Measurements from ENCODE around the gene TNRC18. TPM values are rescaled to one million over a fixed set of nuclear protein-coding genes. Genes with fewer than 3 reads are reported as not detected.

TNRC18 gene
- polyA plus RNA-seq, 3 donors, result 0.64 to 49.9 (median 0.70) TPM

DNA sequence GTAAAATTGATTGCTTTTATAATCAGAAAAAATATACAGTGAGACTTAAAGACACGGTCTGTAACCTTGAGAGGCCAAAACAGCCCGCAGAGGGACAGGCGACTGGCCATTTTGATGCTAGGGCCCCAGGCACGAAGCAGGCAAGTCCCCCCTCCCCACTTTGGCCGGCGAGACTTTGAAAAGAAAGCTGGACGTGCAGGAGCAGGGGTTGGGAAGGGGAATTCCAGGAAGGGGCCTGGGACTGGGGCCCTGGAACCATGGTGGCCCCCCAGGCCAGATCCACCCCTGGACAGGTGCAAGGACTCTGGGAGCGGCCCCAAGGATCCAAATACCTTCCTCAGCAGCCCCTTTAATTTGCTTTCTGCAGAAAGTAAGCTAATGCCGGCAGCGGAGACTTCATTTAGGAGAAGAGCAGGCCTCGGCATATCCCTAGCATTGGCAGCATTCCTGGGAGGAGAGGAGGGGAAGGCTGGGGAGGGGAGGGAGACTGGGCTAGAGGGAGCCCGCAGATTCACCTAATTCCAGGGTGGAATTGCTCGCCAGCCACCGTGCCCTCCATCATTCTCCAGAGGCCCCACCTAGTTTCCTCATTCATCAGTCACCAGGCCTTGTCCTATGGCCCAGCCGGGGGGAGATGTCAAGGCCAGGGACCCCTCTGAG lies 24.9 kb upstream of the TNRC18 start:
- Histone ChIP-seq H4K20me1 (ENCODE audit: insufficient read depth, low read length) (peaks cover 4% of the 10 kb centered on the region), H3K9me3 (replicated peaks in 1 of 2; ENCODE audit: control insufficient read depth in 1 of 2, insufficient read depth in 1 of 2, low read length in 2 of 2) (no peaks in the 10 kb centered on the region), H3K36me3 (replicated peaks in 1 of 2; ENCODE audit: control insufficient read depth in 1 of 2, insufficient read depth in 2 of 2, low read length in 2 of 2) (no peaks in the 10 kb centered on the region), H3K27ac (ENCODE audit: low read depth in 1 of 2, low read length in 2 of 2) (no peak overlapping the region), H3K4me2 (replicated peaks; ENCODE audit: extremely low read depth, low read length, poor library complexity, severe bottlenecking) (no peak overlapping the region), H2AFZ (ENCODE audit: insufficient read depth, low read depth, low read length, poor library complexity, severe bottlenecking) (no peak overlapping the region), H3K9ac (ENCODE audit: insufficient read depth, low read length, poor library complexity, severe bottlenecking) (no peak overlapping the region), H3K27me3 (ENCODE audit: control insufficient read depth in 2 of 2, insufficient read depth in 2 of 2, low read length in 2 of 2) (no peaks in the 10 kb centered on the region), H3K4me3 (replicated peaks in 1 of 3; ENCODE audit: low read depth in 2 of 3, low read length in 3 of 3) (no peak overlapping the region), H3K79me2 (ENCODE audit: insufficient read depth, low read length) (no peaks in the 10 kb centered on the region), H3K4me1 (ENCODE audit: control insufficient read depth in 1 of 2, insufficient read depth in 2 of 2, low read length in 2 of 2) (peaks cover 7 to 8% of the 10 kb centered on the region in 2 donors)
- no peak overlapping the region for H3K4me3 Mint-ChIP-seq
- WGBS (ENCODE audit: insufficient coverage), result 96% methylated on average over 5 of the region's 15 CpGs
- H3K36me3 Mint-ChIP-seq, result no peaks in the 10 kb centered on the region
- H3K9me3 Mint-ChIP-seq, result peaks cover 0 to 2% (median 0%) of the 10 kb centered on the region in 7 donors
- peaks cover 10% of the 10 kb centered on the region for H3K4me1 Mint-ChIP-seq
- no peak for DNase-seq
- H3K27ac Mint-ChIP-seq, result no peak overlapping the region
- peaks cover 2 to 6% (median 6%) of the 10 kb centered on the region in 3 donors for H3K27me3 Mint-ChIP-seq (ENCODE audit: low read depth in 3 of 3)
- TF ChIP-seq, protein P1, sequence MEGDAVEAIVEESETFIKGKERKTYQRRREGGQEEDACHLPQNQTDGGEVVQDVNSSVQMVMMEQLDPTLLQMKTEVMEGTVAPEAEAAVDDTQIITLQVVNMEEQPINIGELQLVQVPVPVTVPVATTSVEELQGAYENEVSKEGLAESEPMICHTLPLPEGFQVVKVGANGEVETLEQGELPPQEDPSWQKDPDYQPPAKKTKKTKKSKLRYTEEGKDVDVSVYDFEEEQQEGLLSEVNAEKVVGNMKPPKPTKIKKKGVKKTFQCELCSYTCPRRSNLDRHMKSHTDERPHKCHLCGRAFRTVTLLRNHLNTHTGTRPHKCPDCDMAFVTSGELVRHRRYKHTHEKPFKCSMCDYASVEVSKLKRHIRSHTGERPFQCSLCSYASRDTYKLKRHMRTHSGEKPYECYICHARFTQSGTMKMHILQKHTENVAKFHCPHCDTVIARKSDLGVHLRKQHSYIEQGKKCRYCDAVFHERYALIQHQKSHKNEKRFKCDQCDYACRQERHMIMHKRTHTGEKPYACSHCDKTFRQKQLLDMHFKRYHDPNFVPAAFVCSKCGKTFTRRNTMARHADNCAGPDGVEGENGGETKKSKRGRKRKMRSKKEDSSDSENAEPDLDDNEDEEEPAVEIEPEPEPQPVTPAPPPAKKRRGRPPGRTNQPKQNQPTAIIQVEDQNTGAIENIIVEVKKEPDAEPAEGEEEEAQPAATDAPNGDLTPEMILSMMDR (IDR thresholded peaks at IDR 0.05), result no peak
- intact Hi-C loops (cut with micrococcal nuclease), result loop anchor here in 1 of 2 donors (5.0 kb wide), 1 partner anchor 81 kb away; no protein-coding TSS in a partner anchor

DNA sequence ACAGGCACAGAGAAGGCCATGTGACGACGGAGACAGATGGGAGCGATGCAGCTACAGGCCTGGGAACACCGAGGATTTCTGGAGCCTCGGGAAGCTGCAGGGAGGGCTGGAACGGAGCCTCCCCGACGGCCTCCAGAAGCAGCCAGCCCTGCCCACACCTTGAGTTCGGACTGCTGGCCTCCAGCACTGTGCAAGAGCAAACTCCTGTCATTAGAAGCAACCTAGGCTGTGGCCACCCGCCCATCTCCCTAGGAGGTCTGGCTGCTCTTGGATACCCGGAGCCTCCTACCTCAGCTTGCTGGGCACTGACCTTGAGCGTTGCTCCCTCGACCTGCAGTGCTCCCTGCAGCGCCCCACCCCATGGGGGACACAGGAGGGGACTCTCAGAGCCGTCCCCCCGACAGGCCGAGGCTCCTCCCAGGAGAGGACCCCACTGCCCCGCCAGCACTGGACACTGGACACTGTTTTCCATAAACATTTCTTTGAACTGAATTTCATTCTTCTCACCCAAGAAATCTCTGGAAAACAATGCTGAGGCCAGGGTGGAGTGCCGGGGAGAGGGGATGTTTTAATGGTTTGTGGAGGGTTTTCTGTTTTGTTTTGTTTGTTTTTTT lies 22.5 kb upstream of the TNRC18 start:
- no peak for DNase-seq
- H3K9me3 Mint-ChIP-seq, result peaks cover 0 to 2% (median 0%) of the 10 kb centered on the region in 7 donors
- 89% methylated on average over 18 of the region's 19 CpGs for WGBS (ENCODE audit: insufficient coverage)
- Histone ChIP-seq H3K9ac (ENCODE audit: insufficient read depth, low read length, poor library complexity, severe bottlenecking) (no peak overlapping the region), H3K4me3 (replicated peaks in 1 of 3; ENCODE audit: low read depth in 2 of 3, low read length in 3 of 3) (no peak overlapping the region), H3K36me3 (replicated peaks in 1 of 2; ENCODE audit: control insufficient read depth in 1 of 2, insufficient read depth in 2 of 2, low read length in 2 of 2) (no peaks in the 10 kb centered on the region), H2AFZ (ENCODE audit: insufficient read depth, low read depth, low read length, poor library complexity, severe bottlenecking) (no peak overlapping the region), H3K4me2 (replicated peaks; ENCODE audit: extremely low read depth, low read length, poor library complexity, severe bottlenecking) (no peak overlapping the region), H4K20me1 (ENCODE audit: insufficient read depth, low read length) (peaks cover 4% of the 10 kb centered on the region), H3K27ac (ENCODE audit: low read depth in 1 of 2, low read length in 2 of 2) (no peak overlapping the region), H3K79me2 (ENCODE audit: insufficient read depth, low read length) (peaks cover 8% of the 10 kb centered on the region), H3K4me1 (ENCODE audit: control insufficient read depth in 1 of 2, insufficient read depth in 2 of 2, low read length in 2 of 2) (peaks cover 31 to 32% of the 10 kb centered on the region in 2 donors), H3K9me3 (replicated peaks in 1 of 2; ENCODE audit: control insufficient read depth in 1 of 2, insufficient read depth in 1 of 2, low read length in 2 of 2) (no peaks in the 10 kb centered on the region), H3K27me3 (ENCODE audit: control insufficient read depth in 2 of 2, insufficient read depth in 2 of 2, low read length in 2 of 2) (no peaks in the 10 kb centered on the region)
- H3K27ac Mint-ChIP-seq, result no peak overlapping the region
- peaks cover 32% of the 10 kb centered on the region for H3K4me1 Mint-ChIP-seq
- TF ChIP-seq, protein P1 (IDR thresholded peaks at IDR 0.05), result no peak
- peaks cover 0 to 4% (median 3%) of the 10 kb centered on the region in 3 donors for H3K27me3 Mint-ChIP-seq (ENCODE audit: low read depth in 3 of 3)
- H3K36me3 Mint-ChIP-seq, result no peaks in the 10 kb centered on the region
- intact Hi-C loops (cut with micrococcal nuclease), result loop anchor here in 1 of 2 donors (5.0 kb wide), 1 partner anchor 79 kb away; no protein-coding TSS in a partner anchor
- H3K4me3 Mint-ChIP-seq, result peak overlapping the region in 1 of 2 donors; percentile 4

Data from CD14-positive monocyte (primary cell).